ENCODE data around the gene SNTG2. TPM values are rescaled to one million over a fixed set of nuclear protein-coding genes. Genes with fewer than 3 reads are reported as not detected.

Gene SNTG2
- total RNA-seq, 1 donor from 2014 or later, result 7.7 TPM

- H3K4me3 Mint-ChIP-seq (ENCODE audit: unreplicated experiment), result no peak overlapping the region
- H3K4me1 Mint-ChIP-seq (ENCODE audit: low read depth, unreplicated experiment), result peaks cover 35% of the 10 kb centered on the region
- H3K9me3 Mint-ChIP-seq (ENCODE audit: unreplicated experiment), result peaks cover 4% of the 10 kb centered on the region
- peak overlapping the region; percentile 90 for H3K27ac Mint-ChIP-seq (ENCODE audit: unreplicated experiment)
- peaks cover 6% of the 10 kb centered on the region for H3K27me3 Mint-ChIP-seq (ENCODE audit: unreplicated experiment)
- DNase-seq, result no peak
- no peaks in the 10 kb centered on the region for H3K36me3 Mint-ChIP-seq (ENCODE audit: unreplicated experiment)
- TF ChIP-seq CTCF (IDR thresholded peaks at IDR 0.05; ENCODE audit: partially characterized antibody, unreplicated experiment), result no peak
These were observed 127.3 kb downstream of the SNTG2 start for GRCh38 chr2:1077911-1078310.

GRCh38 chr2:1078326-1078725, 127.7 kb downstream of the SNTG2 start:
- TF ChIP-seq CTCF (IDR thresholded peaks at IDR 0.05; ENCODE audit: partially characterized antibody, unreplicated experiment), result no peak
- Mint-ChIP-seq H3K9me3 (ENCODE audit: unreplicated experiment) (peaks cover 4% of the 10 kb centered on the region), H3K27me3 (ENCODE audit: unreplicated experiment) (peaks cover 6% of the 10 kb centered on the region), H3K36me3 (ENCODE audit: unreplicated experiment) (no peaks in the 10 kb centered on the region), H3K4me1 (ENCODE audit: low read depth, unreplicated experiment) (peaks cover 35% of the 10 kb centered on the region), H3K4me3 (ENCODE audit: unreplicated experiment) (no peak overlapping the region), H3K27ac (ENCODE audit: unreplicated experiment) (peak overlapping the region; percentile 90)
- DNase-seq, result no peak

- H3K4me3 Mint-ChIP-seq (ENCODE audit: unreplicated experiment), result no peak overlapping the region
- no peak for TF ChIP-seq CTCF (IDR thresholded peaks at IDR 0.05; ENCODE audit: partially characterized antibody, unreplicated experiment)
- no peak overlapping the region for H3K27ac Mint-ChIP-seq (ENCODE audit: unreplicated experiment)
- no peak for DNase-seq
- peaks cover 4% of the 10 kb centered on the region for H3K9me3 Mint-ChIP-seq (ENCODE audit: unreplicated experiment)
- peaks cover 31% of the 10 kb centered on the region for H3K4me1 Mint-ChIP-seq (ENCODE audit: low read depth, unreplicated experiment)
- H3K36me3 Mint-ChIP-seq (ENCODE audit: unreplicated experiment), result no peaks in the 10 kb centered on the region
- peaks cover 6% of the 10 kb centered on the region for H3K27me3 Mint-ChIP-seq (ENCODE audit: unreplicated experiment)
These were observed 129.5 kb downstream of the SNTG2 start for GRCh38 chr2:1079873-1080799.

- H3K36me3 Mint-ChIP-seq (ENCODE audit: unreplicated experiment), result no peaks in the 10 kb centered on the region
- H3K27me3 Mint-ChIP-seq (ENCODE audit: unreplicated experiment), result peaks cover 6% of the 10 kb centered on the region
- H3K9me3 Mint-ChIP-seq (ENCODE audit: unreplicated experiment), result peaks cover 6% of the 10 kb centered on the region
- no peak overlapping the region for H3K27ac Mint-ChIP-seq (ENCODE audit: unreplicated experiment)
- H3K4me1 Mint-ChIP-seq (ENCODE audit: low read depth, unreplicated experiment), result peaks cover 22% of the 10 kb centered on the region
- no peak for DNase-seq
- TF ChIP-seq CTCF (IDR thresholded peaks at IDR 0.05; ENCODE audit: partially characterized antibody, unreplicated experiment), result no peak
- no peak overlapping the region for H3K4me3 Mint-ChIP-seq (ENCODE audit: unreplicated experiment)
These were observed 131.0 kb downstream of the SNTG2 start for GRCh38 chr2:1081451-1082225.

Measured in glutamatergic neuron (in vitro differentiated cells).